Stomach (tissue), 4 donors: ENCODE data around the gene SLC51B.

Experiments
- CTCF ChIP-seq, 7 experiments: fragments of 450-650 bp in 4 of 7; fragments of 200-600 bp in 3 of 7; sonication (generic) in 3 of 7; IDR thresholded peaks; one replicate each; pipeline ENCODE4 v1.5.1; 2016 to 2019; ENCODE audit warnings: antibody characterized with exemption in 7 of 7, control low read depth in 2 of 7, mild to moderate bottlenecking in 1 of 7
- POLR2A ChIP-seq, 4 donors: fragments of 450-650 bp; IDR thresholded peaks; one replicate each; pipeline ENCODE4 v1.6.1; 2016; ENCODE audit warnings: antibody characterized with exemption in 4 of 4, control low read depth in 2 of 4, mild to moderate bottlenecking in 1 of 4, moderate library complexity in 1 of 4
- POLR2AphosphoS5 ChIP-seq, 3 donors: sonication (generic); formaldehyde crosslinking; IDR thresholded peaks; one replicate each; pipeline ENCODE4 v1.6.1; 2016; ENCODE audit warnings: antibody characterized with exemption in 3 of 3

- no peak for TF ChIP-seq POLR2A (IDR thresholded peaks at IDR 0.05)
- TF ChIP-seq CTCF (IDR thresholded peaks at IDR 0.05): no peak
- no peak for TF ChIP-seq POLR2AphosphoS5 (IDR thresholded peaks at IDR 0.05)
Observed at GRCh38 chr15:65081758-65082157, 36.6 kb downstream of the SLC51B start.
